ENCODE results near the gene ZNF625. TPM values are rescaled to one million over a fixed set of nuclear protein-coding genes. Genes with fewer than 3 reads are reported as not detected.

Gene ZNF625
- total RNA-seq = 1 to 10 TPM; 4.5 to 8.7 (median 7.8) TPM

- TF ChIP-seq POLR2A (IDR thresholded peaks at IDR 0.05; ENCODE audit: low read depth) = no peak
- TF ChIP-seq POLR2AphosphoS5 (IDR thresholded peaks at IDR 0.05) = peak; percentile 68 to 79
- H3K9me3 ChIP-seq = no peaks in the 10 kb centered on the region
- WGBS = 0% methylated on average over 12 of the region's 58 CpGs
- peak within 1 kb of the TSS; percentile 71 to 98 (median 84) for H3K4me3 ChIP-seq
- H3K27me3 ChIP-seq = no peaks in the 10 kb centered on the region
- DNase-seq (ENCODE audit: extremely low spot score) = peak; percentile 97
- peak within 1 kb of the TSS; percentile 80 to 89 (median 85) for H3K27ac ChIP-seq (replicated peaks in 1 of 4)
- peaks cover 0 to 4% (median 0%) of the 10 kb centered on the region in 4 donors for H3K36me3 ChIP-seq
- intact Hi-C loops (cut with DNase I) = no loop called here
- H3K4me1 ChIP-seq = peaks cover 15 to 28% (median 24%) of the 10 kb centered on the region in 4 donors
Observed at GRCh38 chr19:12156223-12157058, at the start of gene ZNF625. TSS of gene ZNF625 (minus strand) at chr19:12156734. CDS start at chr19:12156558, 176 bp downstream.

- intact Hi-C loops (cut with DNase I) = no loop called here
- no peak for TF ChIP-seq CTCF (IDR thresholded peaks at IDR 0.05)
- TF ChIP-seq POLR2A (IDR thresholded peaks at IDR 0.05; ENCODE audit: low read depth) = no peak
- no peak for TF ChIP-seq POLR2AphosphoS5 (IDR thresholded peaks at IDR 0.05)
- no peak for TF ChIP-seq EP300 (IDR thresholded peaks at IDR 0.05)
- Histone ChIP-seq H3K36me3 (peaks cover 0 to 17% (median 3%) of the 10 kb centered on the region in 4 donors), H3K4me3 (no peak overlapping the region), H3K27ac (replicated peaks in 1 of 4) (no peak overlapping the region), H3K27me3 (no peaks in the 10 kb centered on the region), H3K4me1 (no peaks in the 10 kb centered on the region), H3K9me3 (peaks cover 0 to 33% (median 24%) of the 10 kb centered on the region in 4 donors)
- WGBS = 92% methylated on average over 4 of the region's 4 CpGs
- no peak for DNase-seq (ENCODE audit: extremely low spot score)
Observed at GRCh38 chr19:12205296-12205695, 48.8 kb upstream of the ZNF625 start.

GRCh38 chr19:12202250-12202649 is 45.7 kb upstream of the ZNF625 start:
- intact Hi-C loops (cut with DNase I) = no loop called here
- DNase-seq (ENCODE audit: extremely low spot score) = no peak
- Histone ChIP-seq H3K9me3 (peaks cover 0 to 7% (median 3%) of the 10 kb centered on the region in 4 donors), H3K27me3 (no peaks in the 10 kb centered on the region), H3K4me3 (no peak overlapping the region), H3K27ac (replicated peaks in 1 of 4) (no peak overlapping the region), H3K4me1 (no peaks in the 10 kb centered on the region), H3K36me3 (no peaks in the 10 kb centered on the region)
- WGBS = 64% methylated on average over 4 of the region's 4 CpGs
- TF ChIP-seq POLR2A (IDR thresholded peaks at IDR 0.05; ENCODE audit: low read depth) (no peak), CTCF (IDR thresholded peaks at IDR 0.05) (peak in 1 of 3 experiments; percentile 3)

GRCh38 chr19:12199757-12200419 is 43.4 kb upstream of the ZNF625 start:
- TF ChIP-seq POLR2A (IDR thresholded peaks at IDR 0.05; ENCODE audit: low read depth) (no peak), POLR2AphosphoS5 (IDR thresholded peaks at IDR 0.05) (no peak), EP300 (IDR thresholded peaks at IDR 0.05) (no peak), CTCF (IDR thresholded peaks at IDR 0.05) (no peak)
- no peak for DNase-seq (ENCODE audit: extremely low spot score)
- intact Hi-C loops (cut with DNase I) = no loop called here
- H3K27ac ChIP-seq (replicated peaks in 1 of 4) = no peak overlapping the region
- H3K9me3 ChIP-seq = no peaks in the 10 kb centered on the region
- H3K27me3 ChIP-seq = no peaks in the 10 kb centered on the region
- WGBS = 68% methylated on average over 3 of the region's 3 CpGs
- H3K36me3 ChIP-seq = no peaks in the 10 kb centered on the region
- no peak overlapping the region for H3K4me3 ChIP-seq
- H3K4me1 ChIP-seq = peaks cover 4 to 13% (median 9%) of the 10 kb centered on the region in 4 donors

GRCh38 chr19:12198136-12198535 is 41.6 kb upstream of the ZNF625 start:
- TF ChIP-seq EP300 (IDR thresholded peaks at IDR 0.05) (no peak), POLR2A (IDR thresholded peaks at IDR 0.05; ENCODE audit: low read depth) (no peak), CTCF (IDR thresholded peaks at IDR 0.05) (no peak), POLR2AphosphoS5 (IDR thresholded peaks at IDR 0.05) (no peak)
- Histone ChIP-seq H3K36me3 (no peaks in the 10 kb centered on the region), H3K9me3 (no peaks in the 10 kb centered on the region), H3K4me1 (peaks cover 4 to 18% (median 14%) of the 10 kb centered on the region in 4 donors), H3K27me3 (no peaks in the 10 kb centered on the region), H3K27ac (replicated peaks in 1 of 4) (no peak overlapping the region), H3K4me3 (no peak overlapping the region)
- intact Hi-C loops (cut with DNase I) = no loop called here
- no peak for DNase-seq (ENCODE audit: extremely low spot score)
